Measurements from ENCODE around the gene ABI2. TPM values are rescaled to one million over a fixed set of nuclear protein-coding genes. Genes with fewer than 3 reads are reported as not detected.

Gene ABI2
- total RNA-seq, 1 experiment from 2014 or later: 141 TPM

- no peak overlapping the region for H3K4ac ChIP-seq (ENCODE audit: low read depth, low read length)
- H2AK5ac ChIP-seq (ENCODE audit: insufficient read length, low read length): no peak overlapping the region
- no CpG with 5 or more reads among the region's 1 CpG for WGBS (ENCODE audit: extremely low coverage, insufficient read length, low lambda C conversion rate)
- no peak overlapping the region for H3K9ac ChIP-seq (ENCODE audit: extremely low read depth, insufficient read length, low read length)
- H4K20me1 ChIP-seq (ENCODE audit: control insufficient read depth, insufficient read depth, insufficient read length): no peaks in the 10 kb centered on the region
- Mint-ChIP-seq H3K36me3 (ENCODE audit: insufficient read depth in 1 of 3, low read depth in 3 of 3) (peaks cover 20 to 49% (median 46%) of the 10 kb centered on the region in 3 experiments), H3K4me3 (no peak overlapping the region), H3K9me3 (no peaks in the 10 kb centered on the region), H3K27me3 (ENCODE audit: low read depth) (no peaks in the 10 kb centered on the region), H3K27ac (no peak overlapping the region), H3K4me1 (peaks cover 8 to 16% of the 10 kb centered on the region in 2 experiments)
- no peak overlapping the region for H2BK20ac ChIP-seq (ENCODE audit: low read depth, low read length, poor library complexity, severe bottlenecking)
- no peak overlapping the region for H3K27ac ChIP-seq (ENCODE audit: insufficient read length, low read depth, low read length)
- no peak for DNase-seq
- no peaks in the 10 kb centered on the region for H3K4me1 ChIP-seq (ENCODE audit: insufficient read depth, low read length)
- no peak overlapping the region for H3K14ac ChIP-seq (ENCODE audit: insufficient read depth, low read length)
- H2BK12ac ChIP-seq (ENCODE audit: insufficient read length, low read depth, low read length): no peak overlapping the region
- H3K79me2 ChIP-seq (ENCODE audit: insufficient read depth, low read length): no peaks in the 10 kb centered on the region
- no peaks in the 10 kb centered on the region for H3K9me3 ChIP-seq (ENCODE audit: control insufficient read depth, low read depth, low read length)
- H3K23ac ChIP-seq (ENCODE audit: insufficient read length, low read depth, low read length): no peak overlapping the region
- H4K5ac ChIP-seq (ENCODE audit: insufficient read length, low read depth, low read length): no peak overlapping the region
- H3K27me3 ChIP-seq (ENCODE audit: insufficient read depth, low read length): no peaks in the 10 kb centered on the region
- no peak overlapping the region for H2BK120ac ChIP-seq (ENCODE audit: low read depth, low read length, poor library complexity, severe bottlenecking)
- peaks cover 3% of the 10 kb centered on the region for H3K79me1 ChIP-seq (ENCODE audit: insufficient read depth, low read depth, low read length, poor library complexity, severe bottlenecking)
- no peak overlapping the region for H3K4me2 ChIP-seq (ENCODE audit: insufficient read depth, insufficient read length, low read length)
- no peak overlapping the region for H3T11ph ChIP-seq (ENCODE audit: low read length)
- H4K8ac ChIP-seq (replicated peaks; ENCODE audit: insufficient read length, low read depth, low read length): no peak overlapping the region
- H4K91ac ChIP-seq (ENCODE audit: insufficient read length, low read depth, low read length): no peak overlapping the region
- no peak for TF ChIP-seq CTCF (conservative IDR thresholded peaks at IDR 0.05)
- H3K23me2 ChIP-seq (ENCODE audit: insufficient read length, low read depth, low read length, poor library complexity, severe bottlenecking): no peaks in the 10 kb centered on the region
- no peak overlapping the region for H3K56ac ChIP-seq (ENCODE audit: insufficient read length, low read depth, low read length)
- H2AFZ ChIP-seq (ENCODE audit: low read length): no peak overlapping the region
- no peak overlapping the region for H3K18ac ChIP-seq (ENCODE audit: insufficient read length, low read depth, low read length)
- no peak overlapping the region for H2BK15ac ChIP-seq (ENCODE audit: low read depth, low read length)
- H2BK5ac ChIP-seq (ENCODE audit: insufficient read length, low read length): no peak overlapping the region
Measured at GRCh38 chr2:203399031-203399430, 70.8 kb downstream of the ABI2 start.
